Measurements from ENCODE around the gene ELMOD1.

- TF ChIP-seq ISL1 (CRISPR knock-in tag; IDR thresholded peaks at IDR 0.05) (no peak), ZFP3 (CRISPR knock-in tag; IDR thresholded peaks at IDR 0.05) (no peak), ZNF70 (CRISPR knock-in tag; IDR thresholded peaks at IDR 0.05) (no peak), TCF4 (CRISPR knock-in tag; IDR thresholded peaks at IDR 0.05; ENCODE audit: borderline replicate concordance) (no peak), BACH2 (CRISPR knock-in tag; IDR thresholded peaks at IDR 0.05; ENCODE audit: borderline replicate concordance) (no peak), ZC3H10 (CRISPR knock-in tag; IDR thresholded peaks at IDR 0.05) (no peak), CSRNP3 (CRISPR knock-in tag; IDR thresholded peaks at IDR 0.05) (no peak), ESRRG (CRISPR knock-in tag; IDR thresholded peaks at IDR 0.05) (no peak), CREB5 (CRISPR knock-in tag; IDR thresholded peaks at IDR 0.05; ENCODE audit: low read depth) (no peak), GLIS3 (CRISPR knock-in tag; IDR thresholded peaks at IDR 0.05) (no peak), POU6F1 (CRISPR knock-in tag; IDR thresholded peaks at IDR 0.05; ENCODE audit: borderline replicate concordance, low read depth) (no peak)
Measured at GRCh38 chr11:107648242-107648641, 57.3 kb downstream of the ELMOD1 start.
